ENCODE data around the gene ARHGAP22. TPM values are rescaled to one million over a fixed set of nuclear protein-coding genes. Genes with fewer than 3 reads are reported as not detected.

The ARHGAP22 gene
- polyA plus RNA-seq, 1 of the 3 experiments (the other 2 are of a cell fraction): 12.4 TPM

DNA sequence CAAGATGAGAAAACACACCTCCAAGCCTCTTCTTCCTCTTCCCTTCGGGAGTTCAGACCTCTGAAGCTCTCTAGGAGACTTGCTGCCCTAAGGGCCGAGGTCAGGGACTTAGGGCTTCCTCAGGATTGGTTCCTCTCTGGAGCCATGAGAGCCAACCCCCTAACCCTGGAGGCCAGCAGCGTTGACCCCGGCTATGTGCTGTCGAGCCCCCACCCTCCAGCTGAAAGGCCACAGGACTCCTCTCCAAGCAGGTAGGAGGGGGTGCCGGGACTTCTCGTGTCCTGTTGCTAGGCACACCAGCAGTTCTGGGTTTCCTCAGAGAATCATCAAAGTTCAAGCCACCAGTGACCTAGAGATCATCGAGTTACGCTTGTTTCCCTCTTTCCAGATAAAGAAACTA is 87.4 kb downstream of the ARHGAP22 start:
- Histone ChIP-seq H3K27me3 (ENCODE audit: insufficient read depth) (no peaks in the 10 kb centered on the region), H3K27ac (ENCODE audit: low read depth in 2 of 2, low read length in 1 of 2) (no peak overlapping the region), H2AFZ (ENCODE audit: low read depth) (no peak overlapping the region), H3K9me3 (peaks cover 20% of the 10 kb centered on the region), H3K36me3 (replicated peaks in 1 of 2; ENCODE audit: control insufficient read depth in 1 of 2, insufficient read depth in 2 of 2, low read length in 1 of 2) (peaks cover 0 to 43% of the 10 kb centered on the region in 2 experiments), H3K4me3 (ENCODE audit: low read depth in 2 of 2, low read length in 1 of 2) (no peak overlapping the region), H3K9me2 (no peaks in the 10 kb centered on the region), H3K4me1 (ENCODE audit: control insufficient read depth in 1 of 2, insufficient read depth in 2 of 2, low read depth in 1 of 2, low read length in 1 of 2) (peaks cover 8 to 23% of the 10 kb centered on the region in 2 experiments; a peak in 2 of 4 replicates), H4K20me1 (ENCODE audit: insufficient read depth) (peaks cover 10% of the 10 kb centered on the region), H3K79me2 (ENCODE audit: insufficient read depth) (peaks cover 98% of the 10 kb centered on the region), H3F3A (replicated peaks; ENCODE audit: insufficient read depth) (peaks cover 9% of the 10 kb centered on the region), H3K9ac (no peak overlapping the region), H3K4me2 (no peak overlapping the region)
- no peak for DNase-seq
- POLR2A ChIA-PET: no interaction called here
- TF ChIP-seq CHD2 (IDR thresholded peaks at IDR 0.05; ENCODE audit: low read length, partially characterized antibody): no peak
- no peak for TF ChIP-seq EP300 (IDR thresholded peaks at IDR 0.05; ENCODE audit: borderline replicate concordance in 1 of 2, low read depth in 1 of 2, low read length in 1 of 2)
- TF ChIP-seq MXI1 (IDR thresholded peaks at IDR 0.05; ENCODE audit: low read depth, low read length): no peak
- TF ChIP-seq TCF12 (IDR thresholded peaks at IDR 0.05): no peak
- TF ChIP-seq RFX5 (IDR thresholded peaks at IDR 0.05; ENCODE audit: low read length): no peak
- TF ChIP-seq, protein P1, sequence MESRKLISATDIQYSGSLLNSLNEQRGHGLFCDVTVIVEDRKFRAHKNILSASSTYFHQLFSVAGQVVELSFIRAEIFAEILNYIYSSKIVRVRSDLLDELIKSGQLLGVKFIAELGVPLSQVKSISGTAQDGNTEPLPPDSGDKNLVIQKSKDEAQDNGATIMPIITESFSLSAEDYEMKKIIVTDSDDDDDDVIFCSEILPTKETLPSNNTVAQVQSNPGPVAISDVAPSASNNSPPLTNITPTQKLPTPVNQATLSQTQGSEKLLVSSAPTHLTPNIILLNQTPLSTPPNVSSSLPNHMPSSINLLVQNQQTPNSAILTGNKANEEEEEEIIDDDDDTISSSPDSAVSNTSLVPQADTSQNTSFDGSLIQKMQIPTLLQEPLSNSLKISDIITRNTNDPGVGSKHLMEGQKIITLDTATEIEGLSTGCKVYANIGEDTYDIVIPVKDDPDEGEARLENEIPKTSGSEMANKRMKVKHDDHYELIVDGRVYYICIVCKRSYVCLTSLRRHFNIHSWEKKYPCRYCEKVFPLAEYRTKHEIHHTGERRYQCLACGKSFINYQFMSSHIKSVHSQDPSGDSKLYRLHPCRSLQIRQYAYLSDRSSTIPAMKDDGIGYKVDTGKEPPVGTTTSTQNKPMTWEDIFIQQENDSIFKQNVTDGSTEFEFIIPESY (IDR thresholded peaks at IDR 0.05; ENCODE audit: borderline replicate concordance, low read depth): no peak
- no peak for TF ChIP-seq ELF1 (IDR thresholded peaks at IDR 0.05)
- no peak for TF ChIP-seq FOSL2 (IDR thresholded peaks at IDR 0.05; ENCODE audit: borderline replicate concordance, low read depth)
- no peak for TF ChIP-seq TAF1 (IDR thresholded peaks at IDR 0.05; ENCODE audit: borderline replicate concordance, low read depth, low read length)
- TF ChIP-seq, protein P2, sequence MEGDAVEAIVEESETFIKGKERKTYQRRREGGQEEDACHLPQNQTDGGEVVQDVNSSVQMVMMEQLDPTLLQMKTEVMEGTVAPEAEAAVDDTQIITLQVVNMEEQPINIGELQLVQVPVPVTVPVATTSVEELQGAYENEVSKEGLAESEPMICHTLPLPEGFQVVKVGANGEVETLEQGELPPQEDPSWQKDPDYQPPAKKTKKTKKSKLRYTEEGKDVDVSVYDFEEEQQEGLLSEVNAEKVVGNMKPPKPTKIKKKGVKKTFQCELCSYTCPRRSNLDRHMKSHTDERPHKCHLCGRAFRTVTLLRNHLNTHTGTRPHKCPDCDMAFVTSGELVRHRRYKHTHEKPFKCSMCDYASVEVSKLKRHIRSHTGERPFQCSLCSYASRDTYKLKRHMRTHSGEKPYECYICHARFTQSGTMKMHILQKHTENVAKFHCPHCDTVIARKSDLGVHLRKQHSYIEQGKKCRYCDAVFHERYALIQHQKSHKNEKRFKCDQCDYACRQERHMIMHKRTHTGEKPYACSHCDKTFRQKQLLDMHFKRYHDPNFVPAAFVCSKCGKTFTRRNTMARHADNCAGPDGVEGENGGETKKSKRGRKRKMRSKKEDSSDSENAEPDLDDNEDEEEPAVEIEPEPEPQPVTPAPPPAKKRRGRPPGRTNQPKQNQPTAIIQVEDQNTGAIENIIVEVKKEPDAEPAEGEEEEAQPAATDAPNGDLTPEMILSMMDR (IDR thresholded peaks at IDR 0.05): no peak
- no peak for TF ChIP-seq NFIC (IDR thresholded peaks at IDR 0.05; ENCODE audit: borderline replicate concordance)
- TF ChIP-seq, protein P3, sequence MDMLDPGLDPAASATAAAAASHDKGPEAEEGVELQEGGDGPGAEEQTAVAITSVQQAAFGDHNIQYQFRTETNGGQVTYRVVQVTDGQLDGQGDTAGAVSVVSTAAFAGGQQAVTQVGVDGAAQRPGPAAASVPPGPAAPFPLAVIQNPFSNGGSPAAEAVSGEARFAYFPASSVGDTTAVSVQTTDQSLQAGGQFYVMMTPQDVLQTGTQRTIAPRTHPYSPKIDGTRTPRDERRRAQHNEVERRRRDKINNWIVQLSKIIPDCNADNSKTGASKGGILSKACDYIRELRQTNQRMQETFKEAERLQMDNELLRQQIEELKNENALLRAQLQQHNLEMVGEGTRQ (IDR thresholded peaks at IDR 0.05; ENCODE audit: borderline replicate concordance, low read depth, low read length): no peak
- no peak for TF ChIP-seq MEF2A (IDR thresholded peaks at IDR 0.05; ENCODE audit: borderline replicate concordance, low read depth)
- TF ChIP-seq JUND (IDR thresholded peaks at IDR 0.05): no peak
- TF ChIP-seq NRF1 (IDR thresholded peaks at IDR 0.05; ENCODE audit: low read depth, low read length): no peak
- TF ChIP-seq GATA2 (CRISPR knock-in tag; IDR thresholded peaks at IDR 0.05): no peak
- no peak for TF ChIP-seq SIN3A (IDR thresholded peaks at IDR 0.05; ENCODE audit: borderline replicate concordance, low read depth, low read length)
- TF ChIP-seq RAD21 (IDR thresholded peaks at IDR 0.05; ENCODE audit: low read length): no peak
- TF ChIP-seq FOXJ3 (CRISPR knock-in tag; IDR thresholded peaks at IDR 0.05): no peak
- CTCF ChIA-PET: interaction anchor here (4.8 kb wide), 1 partner anchor 140 kb away, joined by 46 read pairs; no protein-coding TSS in a partner anchor
- 92% methylated on average over 9 of the region's 9 CpGs for WGBS (ENCODE audit: low lambda C conversion rate)
